Transverse colon (tissue), 4 donors: ENCODE data around the gene AMIGO1. TPM values are rescaled to one million over a fixed set of nuclear protein-coding genes. Genes with fewer than 3 reads are reported as not detected.

ENCODE experiments used
- DNase-seq: peaks from one replicate; pipeline ENCODE4 v3.0.0-alpha.2; 2019
- H3K27ac ChIP-seq, 4 donors: fragments of 200-600 bp; sonication (generic); 2 replicates each; pipeline ENCODE4 v1.5.1; 2016 to 2018; ENCODE audit warnings: inconsistent platforms in 4 of 4
- H3K27me3 ChIP-seq: fragments of 200-600 bp; sonication (generic); 2 replicates; pipeline ENCODE4 v1.5.1; 2017; ENCODE audit warnings: inconsistent platforms
- H3K36me3 ChIP-seq, 4 donors: fragments of 200-600 bp; sonication (generic); 2 replicates each; pipeline ENCODE4 v1.5.1; 2017 to 2019; ENCODE audit warnings: inconsistent platforms in 4 of 4
- H3K4me1 ChIP-seq, 4 donors: fragments of 200-600 bp; sonication (generic); 2 replicates each; pipeline ENCODE4 v1.5.1; 2017 to 2020; ENCODE audit warnings: inconsistent platforms in 4 of 4
- H3K4me3 ChIP-seq, 4 donors: fragments of 200-600 bp; sonication (generic); 1 replicate in 1 of 4; 2 replicates in 3 of 4; pipeline versions ENCODE4 v1.5.1 to v1.6.1; 2017 to 2019; ENCODE audit warnings: inconsistent platforms in 4 of 4
- H3K9me3 ChIP-seq, 2 donors: fragments of 200-600 bp; sonication (generic); 2 replicates each; pipeline ENCODE4 v1.5.1; 2017 to 2019; ENCODE audit warnings: inconsistent platforms in 2 of 2
- CTCF ChIP-seq, 5 experiments: fragments of 200-600 bp in 3 of 5; fragments of 450-650 bp in 2 of 5; sonication (generic) in 3 of 5; IDR thresholded peaks; 1 replicate in 2 of 5; 2 replicates in 3 of 5; pipeline ENCODE4 v1.5.1; 2016 to 2017; ENCODE audit warnings: antibody characterized with exemption in 5 of 5, inconsistent platforms in 3 of 5, mild to moderate bottlenecking in 2 of 5, moderate library complexity in 1 of 5
- EP300 ChIP-seq: sonication (generic); formaldehyde crosslinking; IDR thresholded peaks from one replicate; pipeline ENCODE4 v1.6.1; 2017; ENCODE audit warnings: antibody characterized with exemption, low read depth
- POLR2A ChIP-seq: fragments of 450-650 bp; IDR thresholded peaks from one replicate; pipeline ENCODE4 v1.6.1; 2016; ENCODE audit warnings: antibody characterized with exemption, mild to moderate bottlenecking, moderate library complexity
- POLR2AphosphoS5 ChIP-seq, 3 donors: sonication (generic); formaldehyde crosslinking; IDR thresholded peaks; one replicate each; pipeline ENCODE4 v1.6.1; 2016; ENCODE audit warnings: antibody characterized with exemption in 3 of 3
- WGBS, 2 donors: methylation state at CpG; one replicate each; pipeline ENCODE4 v1.1.5; 2018; ENCODE audit warnings: low coverage in 1 of 2; 5-methylcytosine and 5-hydroxymethylcytosine counted together
- in situ Hi-C, 4 donors: fragments of 200-750 bp; cut with MboI; loops; one replicate each; pipeline versions ENCODE4 v1.15.0 to v1.15.1; 2017; ENCODE audit warnings: low sequenced_read_pairs in 3 of 4, low pct_ligation_motif_present in 1 of 4, low pct_unique_long_range_greater_than_20kb in 1 of 4
- intact Hi-C: fragments of 100-400 bp; cut with DNase I; formaldehyde crosslinking; loops from one replicate; pipeline ENCODE4 v1.15.1; 2023; ENCODE audit warnings: low total_unique reads
- total RNA-seq, 4 donors: library from RNA; depleted of rRNA; stranded (reverse); fragments of >200 nt; gene quantifications; one replicate each; pipeline ENCODE4 v1.1.0, GENCODE V29; 2016

Gene AMIGO1
- total RNA-seq, 4 donors from 2014 or later, result 0.60 to 8.1 (median 3.5) TPM

- in situ Hi-C loops (no loop called here), intact Hi-C loops (no loop called here)
- Histone ChIP-seq H3K4me1 (no peaks in the 10 kb centered on the region), H3K36me3 (no peaks in the 10 kb centered on the region), H3K27me3 (peaks cover 6% of the 10 kb centered on the region), H3K27ac (no peak overlapping the region), H3K4me3 (no peak overlapping the region), H3K9me3 (no peaks in the 10 kb centered on the region)
- 79 to 92% methylated on average over 6 to 7 of the region's 7 CpGs for WGBS, 2 donors
- TF ChIP-seq CTCF (IDR thresholded peaks at IDR 0.05) (no peak), POLR2AphosphoS5 (IDR thresholded peaks at IDR 0.05) (no peak), EP300 (no peak), POLR2A (no peak)
- no peak for DNase-seq
Measured at GRCh38 chr1:109522026-109522425, 12.5 kb upstream of the AMIGO1 start.

GRCh38 chr1:109521002-109521951 lies 11.8 kb upstream of the AMIGO1 start:
- WGBS, 2 donors, result 76 to 79% methylated on average over 9 to 14 of the region's 14 CpGs
- Histone ChIP-seq H3K4me3 (no peak overlapping the region), H3K9me3 (no peaks in the 10 kb centered on the region), H3K27ac (no peak overlapping the region), H3K27me3 (peaks cover 6% of the 10 kb centered on the region), H3K36me3 (no peaks in the 10 kb centered on the region), H3K4me1 (peaks cover 0 to 5% (median 0%) of the 10 kb centered on the region in 4 donors)
- no peak for DNase-seq
- in situ Hi-C loops, result no loop called here
- intact Hi-C loops, result no loop called here
- TF ChIP-seq EP300 (no peak), POLR2A (no peak)

GRCh38 chr1:109517337-109517736 lies 7.8 kb upstream of the AMIGO1 start:
- Histone ChIP-seq H3K9me3 (no peaks in the 10 kb centered on the region), H3K27me3 (peaks cover 6% of the 10 kb centered on the region), H3K4me3 (no peak overlapping the region), H3K27ac (no peak overlapping the region), H3K4me1 (peaks cover 0 to 10% (median 0%) of the 10 kb centered on the region in 4 donors), H3K36me3 (no peaks in the 10 kb centered on the region)
- 77 to 81% methylated on average over 5 of the region's 5 CpGs for WGBS, 2 donors
- TF ChIP-seq POLR2A, result no peak
- TF ChIP-seq POLR2AphosphoS5 (IDR thresholded peaks at IDR 0.05), result no peak
- no peak for TF ChIP-seq EP300
- no peak for TF ChIP-seq CTCF (IDR thresholded peaks at IDR 0.05)
- intact Hi-C loops, result no loop called here
- in situ Hi-C loops, result no loop called here
- no peak for DNase-seq

GRCh38 chr1:109516872-109517271 lies 7.3 kb upstream of the AMIGO1 start:
- Histone ChIP-seq H3K4me3 (no peak overlapping the region), H3K4me1 (peaks cover 0 to 10% (median 0%) of the 10 kb centered on the region in 4 donors), H3K9me3 (no peaks in the 10 kb centered on the region), H3K27me3 (peaks cover 6% of the 10 kb centered on the region), H3K36me3 (no peaks in the 10 kb centered on the region), H3K27ac (peak overlapping the region in 2 of 4 donors; percentile 26 to 34)
- TF ChIP-seq POLR2A (no peak), POLR2AphosphoS5 (IDR thresholded peaks at IDR 0.05) (peak in 1 of 3 donors; percentile 13)
- WGBS, 2 donors, result 57 to 86% methylated on average over 1 to 5 of the region's 5 CpGs
- in situ Hi-C loops (no loop called here), intact Hi-C loops (no loop called here)
- DNase-seq, result peak; percentile 49

GRCh38 chr1:109514846-109515245 lies 5.3 kb upstream of the AMIGO1 start:
- no peaks in the 10 kb centered on the region for H3K9me3 ChIP-seq
- no peak for DNase-seq
- H3K36me3 ChIP-seq, result no peaks in the 10 kb centered on the region
- H3K27me3 ChIP-seq, result no peaks in the 10 kb centered on the region
- H3K4me1 ChIP-seq, result peaks cover 3 to 18% (median 6%) of the 10 kb centered on the region in 4 donors
- intact Hi-C loops (no loop called here), in situ Hi-C loops (no loop called here)
- no peak for TF ChIP-seq POLR2A
- TF ChIP-seq EP300, result no peak
- no peak for TF ChIP-seq POLR2AphosphoS5 (IDR thresholded peaks at IDR 0.05)
- TF ChIP-seq CTCF (IDR thresholded peaks at IDR 0.05), result no peak
- H3K27ac ChIP-seq, result no peak overlapping the region
- 67 to 76% methylated on average over 2 to 3 of the region's 3 CpGs for WGBS, 2 donors
- H3K4me3 ChIP-seq, result no peak overlapping the region
